GM19395 (cell line): Measurements from ENCODE around the gene UQCR10.
A peak's percentile ranks its signal among the peaks of the same experiment; 100 is the strongest.

Experiments used
- ATAC-seq: cut with Tn5 transposase; IDR thresholded peaks from one replicate; pipeline ENCODE4 v1.9.1; 2021; ENCODE audit warnings: mild to moderate bottlenecking, moderate library complexity; ENCODE audit not compliant: unreplicated experiment

UQCR10 gene

DNA sequence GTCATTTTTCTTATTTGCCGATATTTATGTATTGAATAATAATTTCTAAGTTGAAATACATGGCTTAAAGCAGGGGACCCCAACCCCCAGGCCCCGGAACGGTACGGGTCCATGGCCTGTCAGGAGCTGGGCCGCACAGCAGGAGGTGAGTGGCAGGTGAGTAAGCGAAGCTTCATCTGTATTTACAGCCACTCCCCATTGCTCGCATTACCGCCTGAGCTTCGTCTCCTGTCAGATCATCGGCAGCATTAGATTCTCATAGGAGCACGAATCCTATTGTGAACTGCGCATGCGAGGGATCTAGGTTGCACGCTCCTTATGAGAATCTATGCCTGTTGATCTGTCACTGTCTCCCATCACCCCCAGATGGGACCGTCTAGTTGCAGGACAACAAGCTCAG is 4.9 kb upstream of the UQCR10 start:
- ATAC-seq: no peak

DNA sequence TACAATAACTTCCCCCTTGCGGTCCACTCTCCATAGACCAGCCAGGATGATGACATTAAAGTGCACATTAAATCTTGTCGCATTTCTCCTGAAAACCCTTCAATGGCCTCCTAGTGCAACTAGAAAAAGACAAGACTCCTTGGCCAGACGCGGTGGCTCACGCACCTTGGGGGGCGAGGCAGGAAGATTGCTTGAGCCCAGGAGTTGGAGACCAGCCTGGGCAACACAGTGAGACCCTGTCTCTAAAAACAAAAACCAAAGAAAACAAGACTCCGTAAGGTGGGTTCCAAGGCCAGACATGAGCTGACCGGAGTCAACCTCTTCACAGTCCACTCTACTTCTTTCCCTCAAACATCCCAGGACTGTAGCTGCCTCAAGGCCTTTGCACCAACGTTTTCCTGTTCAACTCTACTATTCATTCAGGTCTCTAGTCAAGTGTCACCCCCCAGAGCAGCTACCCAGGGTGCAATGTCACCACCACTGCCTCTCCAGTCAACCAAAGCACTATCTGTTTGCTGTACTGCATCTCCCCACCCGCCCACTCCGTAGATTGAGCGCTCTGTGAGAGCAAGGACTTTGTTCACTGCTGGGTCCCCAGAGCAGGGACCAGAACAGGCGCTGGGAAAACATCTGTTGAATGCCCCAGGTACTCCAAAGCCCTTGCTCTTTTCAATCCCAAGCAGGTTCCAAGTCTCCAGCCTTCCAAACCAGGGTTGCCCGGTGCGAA is 1.1 kb upstream of the UQCR10 start:
- ATAC-seq: peak; percentile 8

DNA sequence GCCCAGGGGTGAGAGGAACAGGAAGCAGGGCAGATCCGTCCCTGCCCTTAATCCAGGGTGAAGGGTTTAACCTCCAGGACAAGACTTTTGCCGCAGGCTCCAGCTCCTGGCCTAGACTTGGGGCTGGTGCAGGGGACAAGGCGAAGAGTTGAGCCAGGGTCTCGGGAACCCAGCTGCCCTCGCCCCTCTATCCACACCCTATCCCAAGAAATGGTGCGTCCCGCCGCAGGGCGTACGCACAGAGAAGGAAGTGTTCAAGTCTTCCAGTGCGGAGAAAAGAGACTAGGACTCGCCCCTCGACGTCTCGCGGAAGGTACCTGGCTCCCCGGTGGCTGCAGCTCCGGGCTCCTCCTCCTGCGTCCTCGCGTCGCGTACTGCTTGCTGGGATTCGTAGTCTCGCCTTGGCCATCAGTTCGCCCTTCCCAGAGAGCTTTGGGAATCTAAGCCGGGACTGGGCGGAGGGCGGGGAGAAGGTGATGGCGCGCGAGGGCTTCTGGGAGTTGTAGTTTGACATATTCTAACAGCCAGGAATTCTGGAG is 468 bp upstream of the UQCR10 start, which contains the start of gene ZMAT5:
Gene ZMAT5 (minus strand): TSS at position 376 of the 539 bp plus-strand sequence. CDS start 18,463 bp downstream, outside the sequence.
- ATAC-seq: peak; percentile 89

DNA sequence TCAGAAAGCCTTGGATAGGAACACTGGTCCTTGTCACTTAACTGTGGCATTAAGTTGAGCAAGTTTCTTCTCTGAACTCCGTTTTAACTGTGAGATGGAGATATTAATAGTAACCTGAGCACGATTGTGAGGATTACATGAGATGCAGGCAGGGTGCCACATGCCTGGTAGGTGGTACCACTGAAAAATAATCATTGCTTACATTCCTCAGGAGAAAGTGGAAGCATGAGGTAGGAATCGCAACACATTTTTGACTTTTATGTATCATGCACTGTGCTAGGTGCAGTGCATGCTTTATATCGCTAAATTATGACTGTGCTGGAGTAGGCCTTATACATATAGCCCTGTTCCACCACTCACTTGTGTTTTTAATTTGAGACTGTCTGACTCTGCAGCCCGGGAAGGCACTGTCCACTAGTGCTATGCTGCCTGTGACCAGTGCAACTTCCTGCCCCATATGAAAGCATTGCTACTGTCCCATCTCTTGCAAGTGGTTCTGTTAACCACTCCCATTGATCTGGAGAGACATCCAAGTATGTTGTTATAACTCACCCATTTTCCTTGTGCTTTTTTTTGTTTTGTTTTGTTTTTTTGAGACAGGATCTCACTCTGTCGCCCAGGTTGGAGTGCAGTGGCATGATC is 1.0 kb downstream of the UQCR10 start:
- ATAC-seq: no peak

DNA sequence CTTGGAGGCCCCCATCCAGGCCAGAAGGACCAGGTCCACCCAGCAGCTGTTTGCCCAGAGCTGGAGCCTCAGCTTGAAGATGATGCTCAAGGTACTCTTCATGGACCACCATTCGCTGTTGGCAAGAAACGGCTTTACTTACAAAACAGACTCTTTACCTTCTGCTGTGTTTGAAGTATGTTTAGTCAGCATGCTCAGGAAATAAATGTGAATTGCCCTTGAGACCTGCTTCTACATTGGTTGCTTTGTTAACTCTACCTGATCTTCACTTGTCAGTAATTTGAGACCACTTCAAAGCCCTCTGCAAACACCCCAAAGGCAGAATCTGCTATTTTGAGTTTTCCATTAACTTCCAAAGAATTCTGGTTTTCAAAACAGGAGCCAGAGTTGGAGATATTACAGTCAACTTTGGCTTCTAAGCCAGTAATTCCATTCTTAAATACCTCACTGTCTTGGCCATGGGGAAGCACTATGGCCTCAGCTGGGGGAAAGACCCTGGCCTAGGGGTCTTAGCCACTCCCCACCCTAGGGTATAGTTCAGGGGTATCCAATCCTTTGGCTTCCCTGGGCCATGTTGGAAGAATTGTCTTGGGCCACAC is 2.7 kb downstream of the UQCR10 start:
- no peak for ATAC-seq

DNA sequence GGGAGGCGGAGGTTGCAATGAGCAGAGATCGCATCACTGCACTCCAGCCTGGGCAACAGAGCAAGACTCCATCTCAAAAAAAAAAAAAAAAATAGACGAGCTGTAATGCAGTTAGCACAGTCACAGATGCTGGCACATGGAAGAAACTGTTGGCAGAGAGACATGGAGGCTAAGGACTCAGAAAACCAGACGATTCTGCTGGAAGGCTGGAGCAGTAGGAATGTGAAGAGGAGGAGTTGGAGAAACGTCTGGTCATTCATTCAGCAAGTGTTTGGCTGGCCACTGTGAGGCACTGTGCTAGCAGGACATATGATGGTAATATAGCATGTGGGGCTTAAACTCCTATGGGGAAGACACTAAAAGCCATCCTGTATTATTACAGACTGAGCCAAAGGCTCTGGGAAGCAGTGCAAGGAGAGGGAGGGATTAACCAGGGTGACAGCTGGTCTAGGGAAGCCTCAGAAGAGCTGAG is 5.0 kb downstream of the UQCR10 start:
- ATAC-seq: no peak

DNA sequence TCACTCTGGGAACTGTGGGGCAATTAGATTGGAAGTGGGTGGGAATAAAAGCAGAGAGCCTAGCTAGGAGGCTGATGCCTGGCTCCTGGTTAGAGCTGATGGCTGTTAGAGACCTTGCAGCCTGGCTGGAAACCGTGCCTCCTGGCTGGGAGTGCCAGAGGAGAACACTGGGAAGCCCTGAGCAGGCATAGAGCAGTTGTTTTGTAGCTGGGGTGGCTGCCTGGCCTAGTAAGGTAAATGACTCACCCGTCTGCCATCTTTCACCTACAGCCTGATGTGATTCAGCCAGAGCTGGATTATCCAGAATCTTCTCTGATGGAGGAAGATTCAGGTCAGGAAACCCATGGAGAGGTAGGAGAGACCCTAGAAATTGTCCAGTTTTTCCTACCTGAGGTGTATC is 6.1 kb downstream of the UQCR10 start:
- no peak for ATAC-seq

DNA sequence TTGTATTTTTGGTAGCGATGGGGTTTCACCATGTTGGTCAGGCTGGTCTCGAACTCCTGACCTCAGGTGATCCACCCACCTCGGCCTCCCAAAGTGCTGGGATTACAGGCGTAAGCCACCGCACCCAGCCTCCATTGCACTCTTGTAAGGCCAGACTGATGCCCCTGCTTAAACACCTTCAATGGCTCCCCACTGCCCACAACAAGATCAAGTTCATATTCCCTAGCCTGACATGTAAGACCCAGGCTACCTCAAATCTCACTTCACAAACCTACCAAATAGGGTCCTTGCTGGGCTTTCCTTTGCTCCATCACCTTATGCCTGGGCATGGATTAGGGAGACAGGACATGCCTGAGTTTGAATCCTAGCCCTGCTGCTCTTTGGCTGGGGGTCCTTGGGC is 13.1 kb downstream of the UQCR10 start:
- no peak for ATAC-seq

DNA sequence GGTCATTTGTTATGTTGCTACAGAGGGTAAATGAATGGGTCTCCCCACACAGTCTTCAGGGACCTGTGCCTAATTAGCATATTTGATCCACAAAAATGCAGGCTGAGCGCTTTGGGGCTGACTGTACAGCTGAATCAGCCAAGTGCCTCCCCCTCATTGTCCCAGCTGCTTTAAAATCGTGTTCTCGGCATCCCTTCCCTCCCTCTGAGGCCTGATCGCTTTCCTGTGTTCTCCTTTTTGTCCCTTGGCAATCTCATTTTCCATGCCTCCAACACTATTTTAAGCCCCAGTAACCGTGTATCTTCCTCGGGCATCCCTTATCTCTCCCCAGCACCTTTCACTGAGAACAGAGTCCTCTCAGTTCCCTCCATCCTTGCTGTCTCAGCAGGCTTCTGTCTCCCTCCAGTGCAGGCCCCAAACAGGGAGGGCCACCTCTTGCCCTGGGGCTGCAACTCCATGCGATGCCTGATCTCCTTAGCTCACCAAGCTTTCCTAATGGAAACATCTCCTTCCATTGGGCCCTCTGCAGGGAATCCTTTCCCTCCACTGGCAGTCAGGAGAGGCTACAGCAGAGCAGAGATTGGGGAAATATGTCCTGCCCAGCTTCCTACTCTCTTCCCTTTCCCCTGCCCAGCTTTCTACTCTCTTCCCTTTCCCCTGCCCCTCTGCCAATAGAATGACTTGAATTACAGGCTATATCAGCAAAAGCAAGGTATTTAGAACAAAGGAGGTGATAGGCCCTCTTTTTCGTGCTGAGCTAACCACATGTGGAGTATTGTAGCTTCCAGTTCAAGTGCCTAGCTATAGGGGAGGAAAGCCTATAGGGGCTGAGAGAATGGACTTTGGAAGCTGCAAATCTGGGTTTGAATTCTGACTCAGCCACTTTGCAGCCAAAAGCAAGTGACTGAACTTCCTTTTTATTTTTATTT is 13.8 kb downstream of the UQCR10 start:
- ATAC-seq: no peak

DNA sequence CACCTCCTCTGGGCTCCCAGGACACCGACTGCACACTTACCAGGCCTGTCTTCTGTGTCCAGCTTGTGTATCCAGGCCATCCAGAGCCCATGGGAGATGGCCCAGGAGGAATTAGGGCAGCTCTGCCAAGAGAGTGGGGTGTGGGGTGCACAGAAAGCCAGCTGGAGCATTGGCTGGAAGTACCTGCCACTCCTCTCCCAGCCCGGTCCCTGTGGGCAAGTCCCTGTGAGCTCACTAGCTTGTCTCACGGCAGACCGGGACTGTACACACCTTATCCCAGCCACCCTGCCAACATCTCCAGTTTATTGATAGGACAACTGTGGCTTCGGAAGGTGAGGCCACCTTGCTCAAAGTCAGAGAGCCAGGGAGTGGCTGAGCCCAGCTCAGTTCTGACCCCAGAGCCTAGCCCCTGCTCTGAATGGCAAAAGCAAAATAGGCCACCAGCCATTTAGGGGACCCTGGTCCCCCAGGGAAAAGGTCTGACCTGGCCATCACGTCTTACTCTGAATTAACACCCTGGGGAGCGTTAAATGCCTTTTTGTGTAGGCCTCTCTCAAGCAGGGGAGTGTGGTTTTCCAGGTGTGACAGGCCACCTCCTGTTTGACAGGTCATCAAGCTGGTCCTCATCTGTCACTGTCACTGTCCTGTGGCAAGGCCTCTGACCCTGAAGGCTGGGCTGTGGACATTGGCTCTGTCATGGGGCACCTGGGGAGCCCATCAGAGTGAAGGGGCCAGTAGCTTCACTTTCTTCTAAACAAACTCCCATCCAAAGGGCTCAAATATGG is 15.1 kb downstream of the UQCR10 start:
- ATAC-seq: no peak

DNA sequence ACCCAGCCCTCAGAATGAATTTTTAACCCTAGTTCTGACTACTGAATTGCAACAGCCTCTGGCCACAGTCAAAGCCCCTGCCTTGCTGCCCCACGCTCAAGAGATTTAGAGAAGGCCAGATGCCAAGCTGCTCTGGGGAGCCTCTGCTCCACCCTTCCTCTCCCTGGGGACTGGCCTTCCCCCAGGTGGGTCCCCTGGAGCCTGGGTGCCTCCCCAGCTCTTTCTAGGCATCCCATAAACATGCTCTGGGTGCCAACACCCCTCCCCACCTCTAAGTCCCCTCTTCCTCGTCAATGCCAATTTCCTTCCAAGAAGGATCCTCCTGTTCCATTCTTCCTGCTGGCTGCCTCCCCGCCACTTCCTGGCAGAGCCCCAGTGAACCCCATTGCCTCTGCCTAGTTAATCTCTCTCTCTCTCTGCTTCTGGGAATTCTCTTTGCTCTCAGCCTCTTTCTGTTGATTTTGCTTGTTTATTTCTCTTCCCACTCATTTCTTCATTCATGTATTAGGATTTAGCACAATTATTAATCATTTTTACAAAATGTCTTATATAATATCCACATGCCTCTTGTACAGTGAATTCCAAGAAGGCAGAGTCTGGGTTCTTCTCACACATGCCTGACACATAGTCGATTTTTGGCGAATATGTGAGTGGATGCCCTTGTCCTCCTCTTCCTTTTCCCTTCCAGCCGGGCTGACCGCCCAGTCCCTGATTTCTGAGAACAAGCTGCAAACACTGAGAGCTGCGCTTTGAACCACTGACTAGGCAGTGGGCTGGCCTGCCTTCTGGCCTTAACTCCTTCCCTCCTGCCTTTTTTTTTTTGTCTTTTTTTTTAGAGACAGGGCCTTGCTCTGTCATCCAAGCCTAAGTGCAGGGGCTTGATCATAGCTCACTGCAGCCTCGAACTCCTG is 17.5 kb downstream of the UQCR10 start:
- no peak for ATAC-seq

DNA sequence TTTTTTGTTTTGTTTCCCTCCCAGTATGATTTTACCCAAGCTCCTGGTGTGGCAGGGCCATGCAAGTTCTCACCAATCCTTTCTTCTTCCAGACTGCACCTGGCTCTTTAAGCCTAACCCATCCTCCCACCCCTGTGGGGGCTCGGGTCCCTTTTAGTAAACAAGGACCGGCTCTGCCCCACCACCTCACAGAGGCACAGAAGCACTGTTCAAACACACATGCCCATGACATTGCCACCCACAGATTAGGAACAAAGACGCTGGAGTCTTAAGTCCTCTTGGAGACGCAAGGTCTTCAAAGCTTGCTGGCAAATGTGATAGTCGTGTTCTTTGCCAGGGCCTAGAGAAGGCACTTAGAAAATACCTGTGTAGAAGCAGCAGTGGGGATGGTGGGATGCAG is 18.9 kb downstream of the UQCR10 start:
- no peak for ATAC-seq

DNA sequence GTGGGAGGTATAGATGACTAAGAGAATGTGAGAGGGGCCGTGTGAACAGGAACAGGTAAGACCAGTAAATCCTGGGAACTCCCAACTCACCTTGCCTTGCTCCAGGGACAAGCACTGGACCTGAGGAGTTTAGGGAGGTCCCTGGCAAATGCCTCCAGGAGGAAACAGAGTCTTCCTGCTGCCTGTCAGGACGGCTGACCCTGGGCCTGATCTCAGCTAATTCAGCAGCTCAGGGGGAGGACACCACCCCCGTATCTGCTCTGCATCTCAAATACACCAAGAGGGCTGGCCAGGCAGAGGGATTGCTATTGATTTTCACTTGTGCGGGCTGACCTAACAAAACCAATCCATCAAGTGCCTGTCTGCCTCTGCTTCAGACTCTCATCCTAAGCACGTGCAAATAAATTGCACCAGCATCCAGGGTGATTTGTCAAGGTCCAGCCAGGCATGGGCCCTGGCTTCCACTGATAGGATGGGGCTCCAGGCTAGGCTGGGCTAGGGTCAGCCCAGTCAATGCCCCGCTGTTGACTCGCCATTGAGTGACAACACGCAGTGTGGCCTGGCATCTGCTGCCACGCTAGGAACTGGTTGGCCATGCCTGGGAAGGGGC is 20.3 kb downstream of the UQCR10 start:
- no peak for ATAC-seq

DNA sequence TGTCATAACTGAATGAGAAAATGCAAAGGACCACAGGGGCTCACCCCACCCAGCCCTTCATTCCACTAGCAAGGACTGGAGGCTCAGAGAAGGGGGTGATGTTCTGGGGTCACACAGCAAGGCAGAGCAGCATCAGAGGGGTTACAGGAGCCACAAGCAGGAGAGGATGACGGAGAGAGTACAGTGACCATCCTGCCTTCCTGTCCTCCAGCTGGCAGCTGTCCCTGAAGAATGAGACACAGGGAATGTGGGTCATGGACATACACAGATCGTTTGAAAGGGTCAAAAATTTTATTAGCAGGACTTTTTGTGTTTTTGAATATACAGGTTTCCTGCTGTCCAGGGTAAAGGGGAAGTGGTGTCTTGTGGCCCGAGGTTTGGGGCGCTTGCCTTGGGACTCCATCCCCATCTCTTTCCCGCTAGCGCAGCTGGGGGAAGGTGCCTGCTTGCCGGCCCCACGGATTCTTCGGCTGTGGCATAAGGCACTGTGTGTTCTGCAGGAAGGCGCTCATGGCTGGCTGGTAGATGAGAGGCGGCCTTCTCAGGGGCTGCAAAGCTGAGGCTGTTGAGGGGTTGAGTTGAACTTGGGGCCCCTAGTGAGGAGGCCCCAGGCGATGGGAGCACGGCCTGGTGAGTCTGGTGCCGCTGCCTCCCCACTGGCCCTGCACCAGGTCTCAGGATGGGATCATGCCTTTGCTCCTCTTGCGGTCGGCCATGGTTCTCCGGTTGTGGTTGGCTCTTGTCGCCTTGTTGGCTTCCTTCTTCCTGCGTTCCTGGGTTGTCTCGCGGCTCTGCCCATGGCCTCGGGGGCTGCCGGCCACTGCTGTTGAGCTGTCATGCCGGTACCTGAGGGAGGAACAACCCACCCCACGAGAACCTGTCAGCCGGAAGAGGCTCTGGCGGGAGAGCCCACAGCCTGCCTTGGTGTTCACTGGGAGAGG is 21.4 kb downstream of the UQCR10 start:
- ATAC-seq: no peak

DNA sequence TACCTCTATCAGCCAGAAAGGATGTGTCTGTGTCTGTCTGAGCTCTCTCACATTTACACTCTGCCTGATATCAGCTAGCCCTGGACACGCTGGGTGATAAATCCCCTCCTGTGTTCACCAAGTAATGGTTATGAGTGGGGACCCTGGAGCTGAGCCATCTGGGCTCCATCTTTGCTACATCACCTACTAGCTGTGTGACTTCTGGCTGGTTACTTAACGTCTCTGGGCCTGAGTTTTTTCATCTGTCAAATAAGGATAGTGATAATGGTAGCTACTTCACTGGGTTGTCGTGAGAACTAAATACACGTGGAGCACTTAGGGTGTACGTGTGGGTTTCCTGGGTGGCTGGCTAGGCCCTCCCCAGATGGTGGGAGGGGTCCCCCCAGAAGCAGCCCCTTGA is 22.9 kb downstream of the UQCR10 start:
- no peak for ATAC-seq

DNA sequence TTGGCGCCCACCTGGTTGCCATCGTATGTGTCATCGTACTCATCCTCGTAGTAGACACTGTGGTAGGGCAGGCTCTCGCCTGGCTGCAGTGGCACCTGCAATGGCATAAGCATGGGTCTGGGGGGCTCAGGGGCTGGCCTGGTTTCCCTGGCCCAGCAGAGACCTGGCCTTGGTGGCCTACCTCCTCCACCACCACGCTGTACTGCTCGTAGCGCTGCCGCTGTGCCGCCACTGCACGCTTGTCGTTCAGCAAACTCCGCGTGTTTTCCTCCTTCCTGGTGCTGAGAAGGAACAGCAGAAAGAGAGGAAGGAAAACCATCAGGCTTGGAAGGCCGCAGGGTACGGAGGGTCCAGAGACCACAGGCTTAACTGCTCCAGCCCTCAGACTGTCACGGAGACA is 26.2 kb downstream of the UQCR10 start:
- no peak for ATAC-seq

DNA sequence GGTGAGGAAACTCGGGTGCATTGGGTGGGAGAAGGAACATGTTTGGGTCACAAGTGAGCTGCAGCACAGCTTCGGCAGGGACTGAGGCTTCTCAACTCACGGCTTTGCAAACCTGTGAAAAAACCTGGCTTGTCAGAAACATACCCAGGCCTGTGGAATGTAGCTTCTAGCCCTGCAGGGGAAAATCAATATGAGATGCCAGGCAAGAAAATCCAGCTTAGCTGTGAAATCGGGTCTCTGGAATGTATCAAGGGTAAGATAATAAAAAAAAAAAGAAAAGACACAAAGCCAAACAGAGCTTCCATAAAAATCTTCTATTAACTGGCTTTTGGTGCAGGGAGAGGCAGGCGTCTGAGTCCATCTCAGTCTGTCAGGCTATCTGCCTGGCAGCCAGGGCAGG is 28.5 kb downstream of the UQCR10 start:
- ATAC-seq: no peak
